HL-60/S4 treated with retinoic acid at 250 ng/mL for 4 days and 3 days (cell line): ENCODE measurements around the gene SELENOT.
"Not testable (repeated sequence)": the region's sequence is repeated elsewhere in the genome, so short reads cannot be mapped to it uniquely, and the experiment has no call there.

Experiments used
- in situ Hi-C: fragments of 300-500 bp; cut with MboI; formaldehyde crosslinking; loops from 2 replicates; pipeline ENCODE4 v1.7.0; 2022; ENCODE audit warnings: low sequenced_read_pairs

SELENOT gene

DNA sequence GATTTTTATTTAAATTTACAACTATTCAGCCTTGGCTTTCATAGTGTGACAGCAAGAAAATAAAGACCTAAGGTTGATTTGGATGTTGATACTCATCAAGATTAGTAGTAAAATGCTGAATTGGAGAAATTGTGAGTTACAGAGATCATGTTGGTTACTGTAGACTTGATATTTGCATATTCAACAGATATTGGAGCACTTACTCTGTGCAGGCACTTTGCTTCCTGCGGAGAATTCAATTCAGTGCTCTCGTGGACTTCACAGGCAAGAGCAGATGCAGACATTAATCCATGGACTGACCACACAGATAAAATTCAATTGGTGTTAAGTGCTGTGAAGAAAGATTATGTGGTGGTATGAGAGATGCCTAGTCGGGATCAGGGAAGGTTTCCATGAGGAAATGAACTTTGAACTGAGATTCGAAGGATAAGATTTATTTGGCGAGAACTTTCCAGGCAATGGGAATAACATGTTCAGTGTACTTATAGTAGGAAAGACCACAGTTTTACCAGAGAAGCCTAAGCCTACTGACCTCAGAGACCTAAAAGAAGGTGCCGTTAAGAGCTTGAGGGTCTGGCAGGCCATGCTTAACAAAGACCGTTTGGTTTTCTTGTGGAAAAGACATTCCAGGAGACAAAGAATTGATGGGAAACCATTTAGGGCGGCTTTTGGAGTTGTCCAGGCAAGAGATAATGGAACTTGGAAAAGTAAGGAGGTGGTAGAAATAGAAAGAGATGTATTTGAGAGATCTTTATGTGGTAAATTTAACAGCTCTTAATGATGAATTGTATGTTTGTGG lies 4.3 kb downstream of the SELENOT start:
- in situ Hi-C loops: no loop called here

- in situ Hi-C loops: no loop called here
Measured at GRCh38 chr3:150609988-150610387, 6.9 kb downstream of the SELENOT start.

- in situ Hi-C loops: no loop called here
Measured at GRCh38 chr3:150610785-150611184, 7.7 kb downstream of the SELENOT start.

DNA sequence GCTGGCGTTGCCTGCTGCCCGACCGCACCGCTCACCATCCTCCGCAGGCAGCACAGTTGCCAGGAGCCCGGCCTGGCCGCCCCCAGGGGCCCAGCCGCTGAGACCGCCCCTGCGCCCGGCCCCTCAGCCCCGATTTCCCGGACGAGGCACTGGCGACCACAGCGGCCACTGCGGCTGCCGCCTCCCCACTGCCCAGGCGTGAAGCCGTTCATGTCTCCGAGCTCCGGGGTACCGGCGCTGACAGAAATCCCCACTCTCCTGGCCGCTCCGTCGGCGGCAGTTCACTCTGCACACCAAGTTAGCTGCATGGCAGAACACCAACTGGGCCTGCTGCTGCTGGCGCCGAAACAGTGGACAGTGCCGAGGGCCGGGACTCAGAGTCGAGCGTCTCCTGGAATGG lies 8.5 kb downstream of the SELENOT start:
- in situ Hi-C loops: no loop called here

- in situ Hi-C loops: no loop called here
Measured at GRCh38 chr3:150612494-150612893, 9.4 kb downstream of the SELENOT start.

DNA sequence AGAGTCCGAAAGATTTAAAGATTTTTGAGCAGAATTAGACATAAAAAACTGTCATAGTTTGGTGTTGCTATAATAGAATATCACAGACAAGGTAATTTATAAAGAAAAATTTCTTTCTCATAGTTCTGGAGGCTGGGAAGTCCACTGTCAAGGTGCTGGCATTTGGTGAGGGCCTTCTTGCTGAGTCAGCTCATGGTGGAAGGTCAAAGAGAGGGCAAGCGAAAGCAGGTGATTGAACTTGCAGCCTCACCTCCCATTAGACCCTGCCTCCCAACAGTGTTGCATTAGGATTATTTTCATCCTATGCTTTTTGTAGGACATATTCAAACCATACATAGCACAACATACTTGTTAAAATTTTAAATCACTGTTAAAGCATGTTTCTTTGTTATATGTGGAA lies 9.9 kb downstream of the SELENOT start:
- in situ Hi-C loops: no loop called here

DNA sequence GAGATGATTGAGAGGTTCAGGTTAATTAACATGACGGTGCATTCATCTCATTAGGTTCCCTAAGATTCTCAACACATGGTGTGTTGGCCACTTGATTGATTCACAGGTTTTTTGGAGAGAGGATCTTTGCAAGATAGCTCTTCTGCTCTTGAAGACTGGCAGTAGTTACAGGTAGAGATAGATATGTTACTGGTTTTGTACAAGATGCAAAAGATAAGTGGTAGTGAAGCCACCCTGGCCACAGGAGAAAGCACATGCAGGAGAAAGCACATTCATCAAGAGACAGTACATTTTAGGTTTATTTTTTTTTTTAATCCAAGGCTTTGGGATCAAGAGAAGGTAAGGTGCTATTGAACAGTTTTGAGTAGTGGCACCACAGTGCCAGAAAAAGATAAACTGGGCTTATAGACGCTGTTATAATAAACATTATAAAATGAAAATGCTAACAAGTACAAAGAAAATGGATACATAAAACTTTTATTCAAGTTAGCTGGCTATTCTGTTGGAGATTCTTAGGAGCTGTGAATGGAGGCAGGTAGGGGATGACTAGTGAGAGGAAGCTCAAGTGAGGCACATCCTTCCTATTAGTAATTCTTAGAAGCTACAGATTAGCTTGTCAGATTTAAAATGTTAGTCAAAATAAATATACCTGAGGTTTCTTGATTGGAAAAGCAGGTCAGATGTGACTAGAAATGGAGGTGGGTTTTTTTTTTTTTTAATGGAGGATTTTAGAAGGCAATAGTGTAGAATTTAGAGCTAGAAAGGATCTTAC lies 10.8 kb downstream of the SELENOT start:
- in situ Hi-C loops: no loop called here

- in situ Hi-C loops: no loop called here
Measured at GRCh38 chr3:150620002-150620689, 17.0 kb downstream of the SELENOT start.

GRCh38 chr3:150622955-150623354 lies 19.8 kb downstream of the SELENOT start:
- in situ Hi-C loops: not testable (repeated sequence)

DNA sequence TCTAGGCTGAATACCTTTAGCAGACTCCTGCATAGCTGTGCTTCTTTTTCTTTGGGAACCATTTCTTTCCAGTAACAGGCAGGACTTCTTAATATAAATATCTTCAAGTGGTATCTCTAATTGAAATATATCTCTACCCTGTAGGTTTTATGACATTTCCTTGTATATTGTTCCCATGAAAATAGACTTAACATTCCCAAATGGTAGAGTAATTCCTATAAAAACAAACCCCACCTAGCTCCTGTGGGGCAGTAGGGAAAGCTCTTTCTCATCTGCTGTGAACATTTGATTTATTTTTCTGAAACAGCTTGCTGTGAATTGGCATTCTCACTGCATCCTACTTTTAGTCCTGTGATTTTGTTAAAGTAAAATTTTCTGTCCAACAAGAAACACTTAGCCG lies 20.8 kb downstream of the SELENOT start:
- in situ Hi-C loops: no loop called here

DNA sequence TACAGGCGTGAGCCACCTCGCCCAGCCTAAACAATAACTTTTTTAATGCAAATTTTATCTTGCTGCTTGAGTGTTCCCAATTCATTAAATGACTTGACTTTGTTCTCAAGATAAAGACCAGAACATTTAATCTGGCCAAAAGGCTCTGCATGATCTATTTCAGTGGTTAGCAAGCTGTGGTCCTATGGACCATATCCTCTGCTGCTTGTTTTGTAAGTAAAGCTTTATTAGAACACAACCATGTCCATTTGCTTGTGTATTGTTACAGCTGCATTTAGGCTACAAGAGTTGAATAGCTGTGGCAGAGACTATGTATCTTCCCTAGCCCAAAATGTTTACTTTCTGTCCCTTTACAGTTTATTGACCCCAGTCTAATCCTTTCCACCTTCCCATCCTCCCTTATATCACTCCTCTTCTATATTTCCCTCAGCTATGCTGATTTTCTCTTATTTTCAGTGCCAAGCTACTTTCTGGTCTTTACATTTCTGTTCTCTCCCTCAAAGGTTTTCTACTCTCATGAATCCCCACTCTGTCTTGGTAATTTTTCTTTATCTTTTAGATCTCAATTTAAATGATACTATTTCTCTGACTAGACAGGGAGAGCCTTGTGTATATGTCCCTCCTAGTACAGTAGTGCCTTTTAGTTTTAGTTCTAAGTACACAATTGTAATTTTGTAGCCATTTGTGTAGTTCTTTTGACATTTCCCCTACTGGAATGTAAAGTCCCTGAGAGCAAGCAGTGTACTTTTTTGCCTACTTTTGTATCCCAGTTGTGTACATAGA lies 23.2 kb downstream of the SELENOT start:
- in situ Hi-C loops: no loop called here

- in situ Hi-C loops: no loop called here
Measured at GRCh38 chr3:150627557-150627956, 24.4 kb downstream of the SELENOT start.

GRCh38 chr3:150631515-150632221 lies 28.5 kb downstream of the SELENOT start:
- in situ Hi-C loops: no loop called here

DNA sequence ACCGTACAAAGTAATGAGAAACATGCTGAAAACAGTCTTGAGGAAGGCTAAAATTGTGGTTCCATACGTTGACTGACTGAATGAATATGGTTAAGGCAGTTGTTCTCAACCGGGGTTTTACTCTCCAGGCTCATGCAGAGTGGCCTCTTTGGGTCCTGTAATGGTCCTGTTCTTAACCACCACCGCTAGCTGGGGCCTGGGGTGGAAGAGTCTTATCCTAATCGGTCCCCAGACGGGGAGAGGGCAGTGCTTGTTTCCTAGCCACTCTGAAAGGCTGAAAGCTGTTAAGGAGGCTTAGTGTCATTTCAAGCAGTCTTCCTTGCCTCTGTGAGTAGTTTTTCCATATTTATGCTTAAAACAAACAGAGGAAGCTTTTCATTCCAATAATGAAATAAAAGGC lies 32.0 kb downstream of the SELENOT start:
- in situ Hi-C loops: no loop called here

DNA sequence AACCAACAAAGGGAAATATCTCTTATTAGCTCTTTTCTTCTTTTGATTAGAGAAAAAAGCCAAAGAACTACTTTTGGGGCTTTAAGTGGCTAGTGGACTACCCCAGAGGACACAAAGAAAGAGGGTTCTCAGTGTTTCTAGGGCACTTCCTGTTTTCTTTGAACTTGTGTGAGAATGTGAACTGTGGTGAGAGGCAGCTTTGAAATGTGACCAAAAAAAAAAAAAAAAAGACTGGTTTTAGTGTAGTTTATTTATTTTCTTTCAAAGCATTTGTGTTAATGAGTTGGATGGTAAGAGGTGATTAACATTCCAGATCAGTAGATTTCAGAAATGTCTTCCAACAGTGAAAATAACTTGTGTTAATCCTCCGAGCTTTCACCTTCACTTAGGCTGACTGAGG lies 32.4 kb downstream of the SELENOT start:
- in situ Hi-C loops: no loop called here

DNA sequence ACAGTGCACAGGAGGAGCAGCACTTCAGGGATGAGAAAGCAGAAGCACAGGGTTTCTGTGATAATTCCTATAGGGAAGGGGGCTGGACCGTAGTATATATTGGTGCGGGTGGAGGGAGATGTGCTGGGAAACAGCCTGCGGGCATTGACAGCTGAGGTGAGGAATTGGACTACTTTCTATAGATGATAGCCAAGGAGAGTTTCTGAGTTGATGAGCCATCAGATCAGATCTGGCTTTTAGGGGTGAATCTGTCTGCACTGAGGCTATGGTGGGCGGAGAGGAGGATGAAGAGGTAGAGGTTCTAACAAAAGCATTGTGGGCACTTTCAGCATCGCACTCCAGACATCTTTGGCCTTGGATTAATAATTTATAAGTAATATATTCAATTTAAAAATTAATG lies 33.1 kb downstream of the SELENOT start:
- in situ Hi-C loops: no loop called here

DNA sequence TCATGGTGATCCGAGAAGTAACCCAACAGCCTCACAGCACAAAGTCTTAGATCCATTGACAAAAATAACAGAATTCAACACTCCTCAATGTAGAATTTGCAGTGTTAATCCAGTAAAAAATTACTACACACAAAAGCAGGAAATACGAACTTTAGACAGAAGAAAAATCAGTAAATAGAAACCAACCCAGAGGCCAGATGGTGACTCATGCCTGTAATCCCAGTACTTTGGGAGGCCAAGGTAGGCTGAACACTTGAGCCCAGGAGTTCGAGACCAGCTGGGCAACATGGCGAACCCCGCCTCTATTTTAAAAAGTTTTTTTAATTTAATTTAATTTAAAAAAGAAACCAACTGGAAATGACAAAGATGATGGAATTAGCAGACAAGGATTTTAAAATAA lies 36.1 kb downstream of the SELENOT start:
- in situ Hi-C loops: no loop called here

- in situ Hi-C loops: no loop called here
Measured at GRCh38 chr3:150640256-150640655, 37.1 kb downstream of the SELENOT start.

DNA sequence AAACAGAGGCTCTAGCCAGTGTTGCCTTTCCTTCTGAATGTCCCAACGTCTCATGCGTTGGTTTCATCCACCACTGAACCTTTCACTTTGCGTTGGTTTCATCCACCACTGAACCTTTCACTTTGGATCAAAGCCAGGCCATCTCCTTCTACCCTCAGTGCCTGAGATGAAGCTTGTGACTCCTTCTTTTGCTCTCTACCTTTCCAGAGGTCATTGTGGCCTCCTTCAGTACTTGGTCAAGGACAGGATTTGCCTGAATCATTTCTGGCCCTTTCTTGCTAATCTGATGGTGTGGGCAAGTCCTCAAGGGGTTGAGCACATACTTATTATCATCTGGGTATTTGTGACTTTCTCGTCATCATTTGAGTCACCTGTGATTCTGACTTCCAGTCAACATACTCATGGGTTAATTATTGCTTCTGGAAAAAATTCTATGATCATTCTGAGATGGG lies 50.0 kb downstream of the SELENOT start:
- in situ Hi-C loops: no loop called here

- in situ Hi-C loops: no loop called here
Measured at GRCh38 chr3:150656316-150656715, 53.2 kb downstream of the SELENOT start.
